GM19099 (cell line): ENCODE data around the gene CACNA1D.

Experiments
- POLR2A ChIP-seq: IDR thresholded peaks from 3 replicates; pipeline ENCODE4 v1.6.1; 2011; ENCODE audit warnings: low read depth; ENCODE audit not compliant: insufficient read length; ENCODE audit errors: extremely low read depth

The CACNA1D gene

GRCh38 chr3:53665608-53666425 is 171.4 kb downstream of the CACNA1D start:
- no peak for TF ChIP-seq POLR2A

- no peak for TF ChIP-seq POLR2A
These were observed 174.5 kb downstream of the CACNA1D start for GRCh38 chr3:53668872-53669271.

GRCh38 chr3:53670721-53671120 is 176.3 kb downstream of the CACNA1D start:
- no peak for TF ChIP-seq POLR2A

- TF ChIP-seq POLR2A = no peak
These were observed 177.0 kb downstream of the CACNA1D start for GRCh38 chr3:53671192-53671960.

GRCh38 chr3:53671961-53672299 is 177.5 kb downstream of the CACNA1D start:
- no peak for TF ChIP-seq POLR2A

- TF ChIP-seq POLR2A = no peak
These were observed 178.6 kb downstream of the CACNA1D start for GRCh38 chr3:53672981-53673380.

- TF ChIP-seq POLR2A = no peak
These were observed 179.4 kb downstream of the CACNA1D start for GRCh38 chr3:53673722-53674350.

GRCh38 chr3:53674582-53674981 is 180.2 kb downstream of the CACNA1D start:
- TF ChIP-seq POLR2A = no peak

- no peak for TF ChIP-seq POLR2A
These were observed 180.7 kb downstream of the CACNA1D start for GRCh38 chr3:53675022-53675697.

GRCh38 chr3:53675942-53676341 is 181.5 kb downstream of the CACNA1D start:
- TF ChIP-seq POLR2A = no peak

GRCh38 chr3:53677413-53677812 is 183.0 kb downstream of the CACNA1D start:
- no peak for TF ChIP-seq POLR2A

GRCh38 chr3:53680028-53680427 is 185.6 kb downstream of the CACNA1D start:
- TF ChIP-seq POLR2A = no peak

GRCh38 chr3:53682807-53683206 is 188.4 kb downstream of the CACNA1D start:
- no peak for TF ChIP-seq POLR2A

- no peak for TF ChIP-seq POLR2A
These were observed 193.7 kb downstream of the CACNA1D start for GRCh38 chr3:53688066-53688465.

GRCh38 chr3:53688989-53689388 is 194.6 kb downstream of the CACNA1D start:
- TF ChIP-seq POLR2A = no peak

- no peak for TF ChIP-seq POLR2A
These were observed 195.3 kb downstream of the CACNA1D start for GRCh38 chr3:53689681-53690080.

GRCh38 chr3:53690521-53690920 is 196.1 kb downstream of the CACNA1D start:
- no peak for TF ChIP-seq POLR2A
